WTC11 (cell line): ENCODE data around the gene FAM13A. TPM values are rescaled to one million over a fixed set of nuclear protein-coding genes. Genes with fewer than 3 reads are reported as not detected.
A peak's percentile ranks its signal among the peaks of the same experiment; 100 is the strongest.

Source experiments
- ATAC-seq: fragments of 200-7000 bp; cut with Tn5 transposase; 2 replicates; pipeline ENCODE4 v1.10.0; 2021; ENCODE audit warnings: mild to moderate bottlenecking, moderate library complexity
- CTCF ChIA-PET: fragments of 300-600 bp; sonication (Branson Sonifier 250); formaldehyde crosslinking; loops from one replicate; lab custom pipeline; 2021; ENCODE audit warnings: antibody characterized with exemption; lab: Charles Lee
- POLR2A ChIA-PET: fragments of 350-600 bp; sonication (Branson Sonifier 250); formaldehyde crosslinking; loops from one replicate; lab custom pipeline; 2021; ENCODE audit warnings: antibody characterized with exemption; lab: Charles Lee
- DNase-seq: peaks from one replicate; pipeline ENCODE4 v3.0.0; 2021; ENCODE audit warnings: low spot score
- H3K27ac Mint-ChIP-seq: 2 replicates; pipeline ENCODE4 v1.8.0; 2021; ENCODE audit warnings: mixed read lengths
- H3K27me3 Mint-ChIP-seq: 2 replicates; pipeline ENCODE4 v1.8.0; 2021; ENCODE audit warnings: low read depth, mild to moderate bottlenecking, moderate library complexity, mixed read lengths
- H3K36me3 Mint-ChIP-seq: 2 replicates; pipeline ENCODE4 v1.8.0; 2021; ENCODE audit warnings: mixed read lengths
- H3K4me1 Mint-ChIP-seq: 2 replicates; pipeline ENCODE4 v1.8.0; 2022; ENCODE audit warnings: mixed read lengths
- H3K4me3 Mint-ChIP-seq: 2 replicates; pipeline ENCODE4 v1.8.0; 2021; ENCODE audit warnings: mild to moderate bottlenecking, moderate library complexity, mixed read lengths
- H3K9me3 Mint-ChIP-seq: 2 replicates; pipeline ENCODE4 v1.8.0; 2021; ENCODE audit warnings: mixed read lengths
- ATF3 ChIP-seq: sonication (generic); formaldehyde crosslinking; conservative IDR thresholded peaks from 2 replicates; pipeline ENCODE4 v1.8.1; 2022; ENCODE audit warnings: mild to moderate bottlenecking, missing genetic modification reagents
- CDX4 ChIP-seq: fragments of 250-450 bp; sonication (Bioruptor Pico); IDR thresholded peaks from 2 replicates; pipeline ENCODE4 v1.9.0; 2021; ENCODE audit warnings: moderate library complexity, mild to moderate bottlenecking, inconsistent platforms, borderline replicate concordance
- ERG ChIP-seq: fragments of 250-450 bp; sonication (Bioruptor Pico); IDR thresholded peaks from 2 replicates; pipeline ENCODE4 v1.8.0; 2021; ENCODE audit warnings: mild to moderate bottlenecking
- GABPB1 ChIP-seq: sonication (generic); formaldehyde crosslinking; IDR thresholded peaks from 2 replicates; pipeline ENCODE4 v1.8.1; 2023; ENCODE audit warnings: mild to moderate bottlenecking, missing genetic modification reagents
- HMGA2 ChIP-seq: fragments of 250-450 bp; sonication (Bioruptor Pico); IDR thresholded peaks from 2 replicates; pipeline ENCODE4 v1.4.0; 2021; ENCODE audit warnings: mild to moderate bottlenecking, moderate library complexity
- IRF1 ChIP-seq: sonication (generic); formaldehyde crosslinking; IDR thresholded peaks from 2 replicates; pipeline ENCODE4 v1.8.0; 2023; ENCODE audit warnings: missing genetic modification reagents
- IRF2 ChIP-seq: sonication (generic); formaldehyde crosslinking; IDR thresholded peaks from 2 replicates; pipeline ENCODE4 v1.8.0; 2022; ENCODE audit warnings: low read depth, missing genetic modification reagents, borderline replicate concordance
- JAZF1 ChIP-seq: fragments of 250-450 bp; sonication (Bioruptor Pico); IDR thresholded peaks from 2 replicates; pipeline ENCODE4 v1.9.0; 2021; ENCODE audit warnings: moderate library complexity, mild to moderate bottlenecking, inconsistent platforms
- KAT7 ChIP-seq: sonication (generic); formaldehyde crosslinking; IDR thresholded peaks from 2 replicates; pipeline ENCODE4 v1.8.1; 2023; ENCODE audit warnings: missing genetic modification reagents, mild to moderate bottlenecking, borderline replicate concordance
- MYBL2 ChIP-seq: sonication (generic); formaldehyde crosslinking; IDR thresholded peaks from 2 replicates; pipeline ENCODE4 v1.8.1; 2023; ENCODE audit warnings: mild to moderate bottlenecking, moderate library complexity, missing genetic modification reagents
- NFYB ChIP-seq: sonication (generic); formaldehyde crosslinking; conservative IDR thresholded peaks from 2 replicates; pipeline ENCODE4 v1.8.0; 2022; ENCODE audit warnings: low read depth, missing genetic modification reagents
- NR1H2 ChIP-seq: sonication (generic); formaldehyde crosslinking; IDR thresholded peaks from 2 replicates; pipeline ENCODE4 v1.9.0; 2021; ENCODE audit warnings: mild to moderate bottlenecking, moderate library complexity, missing genetic modification reagents
- RORB ChIP-seq: fragments of 250-450 bp; sonication (Bioruptor Pico); IDR thresholded peaks from 2 replicates; pipeline ENCODE4 v1.9.0; 2021; ENCODE audit warnings: mild to moderate bottlenecking
- TEAD1 ChIP-seq: sonication (generic); formaldehyde crosslinking; IDR thresholded peaks from 2 replicates; pipeline ENCODE4 v1.8.0; 2022; ENCODE audit warnings: mild to moderate bottlenecking, missing genetic modification reagents
- TEAD4 ChIP-seq: sonication (generic); formaldehyde crosslinking; IDR thresholded peaks from 2 replicates; pipeline ENCODE4 v1.8.0; 2022; ENCODE audit warnings: mild to moderate bottlenecking, missing genetic modification reagents
- ZNF219 ChIP-seq: sonication (generic); formaldehyde crosslinking; IDR thresholded peaks from 2 replicates; pipeline ENCODE4 v1.8.0; 2023; ENCODE audit warnings: missing genetic modification reagents, mild to moderate bottlenecking, borderline replicate concordance
- ZNF317 ChIP-seq: sonication (generic); formaldehyde crosslinking; IDR thresholded peaks from 2 replicates; pipeline ENCODE4 v1.8.1; 2023; ENCODE audit warnings: low read depth, mild to moderate bottlenecking, moderate library complexity, missing genetic modification reagents, borderline replicate concordance
- total RNA-seq: library from RNA; stranded (reverse); gene quantifications from 3 replicates; pipeline ENCODE4 v1.2.3, GENCODE V29; 2021
- TF ChIP-seq, protein P1 (sequence below): sonication (generic); formaldehyde crosslinking; IDR thresholded peaks from 2 replicates; pipeline ENCODE4 v1.8.0; 2022; ENCODE audit warnings: mild to moderate bottlenecking, missing genetic modification reagents
- TF ChIP-seq, protein P2 (sequence below): sonication (generic); formaldehyde crosslinking; IDR thresholded peaks from 2 replicates; pipeline ENCODE4 v1.8.0; 2022; ENCODE audit warnings: missing genetic modification reagents

The FAM13A gene
- total RNA-seq, 1 experiment from 2014 or later, result 14.6 TPM

DNA sequence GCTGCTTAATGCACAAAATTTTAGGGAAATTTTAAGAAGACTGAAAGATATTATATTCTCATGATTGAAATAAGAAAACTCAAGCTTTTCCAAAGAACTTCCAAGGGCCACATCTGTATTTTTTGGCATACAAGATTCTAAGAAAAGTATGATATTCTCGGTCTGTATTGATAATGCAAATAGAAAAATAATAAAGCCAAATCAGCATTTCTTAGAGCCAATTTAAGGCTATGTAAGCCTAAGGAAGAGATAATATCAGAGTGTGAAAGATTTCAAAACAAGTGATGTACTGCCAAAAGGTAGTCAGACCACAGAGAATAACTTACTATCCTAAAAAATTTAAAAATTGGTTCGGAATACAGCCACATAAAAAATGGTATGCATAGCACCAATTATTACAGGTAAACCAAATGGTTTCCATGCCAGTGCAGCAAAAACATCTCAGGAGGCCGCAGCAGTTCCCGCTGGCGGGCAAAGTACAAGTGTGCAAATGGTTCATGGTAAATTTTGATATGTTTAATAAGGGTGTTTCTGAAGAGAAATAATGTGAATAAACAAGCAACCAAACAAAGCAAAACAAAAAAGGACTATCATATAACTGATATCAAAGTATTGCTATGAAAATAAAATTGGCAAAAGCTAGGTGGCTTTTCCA is 324.1 kb downstream of the FAM13A start:
- CTCF ChIA-PET, result no interaction called here
- POLR2A ChIA-PET, result no interaction called here
- no peak overlapping the region for H3K27ac Mint-ChIP-seq
- H3K36me3 Mint-ChIP-seq, result peaks cover 23% of the 10 kb centered on the region
- no peak for DNase-seq
- ATAC-seq, result no peak
- H3K4me3 Mint-ChIP-seq, result no peak overlapping the region
- no peaks in the 10 kb centered on the region for H3K9me3 Mint-ChIP-seq
- H3K4me1 Mint-ChIP-seq, result peaks cover 12% of the 10 kb centered on the region
- H3K27me3 Mint-ChIP-seq, result no peaks in the 10 kb centered on the region
- TF ChIP-seq KAT7 (CRISPR knock-in tag) (no peak), TEAD1 (CRISPR knock-in tag) (no peak)

GRCh38 chr4:88731381-88731780 is 325.6 kb downstream of the FAM13A start:
- Mint-ChIP-seq H3K9me3 (no peaks in the 10 kb centered on the region), H3K4me1 (no peaks in the 10 kb centered on the region; the same call in 1 of the 2 replicates), H3K36me3 (peaks cover 34% of the 10 kb centered on the region), H3K27me3 (no peaks in the 10 kb centered on the region), H3K4me3 (no peak overlapping the region), H3K27ac (peak overlapping the region; percentile 80; the same call in 1 of the 2 replicates)
- DNase-seq (no peak), ATAC-seq (no peak)
- TF ChIP-seq NR1H2 (CRISPR knock-in tag) (no peak), TEAD4 (CRISPR knock-in tag) (no peak), GABPB1 (CRISPR knock-in tag) (no peak), JAZF1 (CRISPR knock-in tag) (no peak), HMGA2 (CRISPR knock-in tag) (no peak), IRF2 (CRISPR knock-in tag) (no peak), ZNF317 (CRISPR knock-in tag) (no peak), MYBL2 (CRISPR knock-in tag) (no peak), RORB (CRISPR knock-in tag) (no peak), ZNF219 (CRISPR knock-in tag) (no peak), IRF1 (CRISPR knock-in tag) (no peak), ERG (CRISPR knock-in tag) (no peak), ATF3 (CRISPR knock-in tag) (no peak), CDX4 (CRISPR knock-in tag) (no peak), NFYB (no peak)
- TF ChIP-seq, protein P1, sequence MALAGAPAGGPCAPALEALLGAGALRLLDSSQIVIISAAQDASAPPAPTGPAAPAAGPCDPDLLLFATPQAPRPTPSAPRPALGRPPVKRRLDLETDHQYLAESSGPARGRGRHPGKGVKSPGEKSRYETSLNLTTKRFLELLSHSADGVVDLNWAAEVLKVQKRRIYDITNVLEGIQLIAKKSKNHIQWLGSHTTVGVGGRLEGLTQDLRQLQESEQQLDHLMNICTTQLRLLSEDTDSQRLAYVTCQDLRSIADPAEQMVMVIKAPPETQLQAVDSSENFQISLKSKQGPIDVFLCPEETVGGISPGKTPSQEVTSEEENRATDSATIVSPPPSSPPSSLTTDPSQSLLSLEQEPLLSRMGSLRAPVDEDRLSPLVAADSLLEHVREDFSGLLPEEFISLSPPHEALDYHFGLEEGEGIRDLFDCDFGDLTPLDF (CRISPR knock-in tag), result no peak
- TF ChIP-seq, protein P2, sequence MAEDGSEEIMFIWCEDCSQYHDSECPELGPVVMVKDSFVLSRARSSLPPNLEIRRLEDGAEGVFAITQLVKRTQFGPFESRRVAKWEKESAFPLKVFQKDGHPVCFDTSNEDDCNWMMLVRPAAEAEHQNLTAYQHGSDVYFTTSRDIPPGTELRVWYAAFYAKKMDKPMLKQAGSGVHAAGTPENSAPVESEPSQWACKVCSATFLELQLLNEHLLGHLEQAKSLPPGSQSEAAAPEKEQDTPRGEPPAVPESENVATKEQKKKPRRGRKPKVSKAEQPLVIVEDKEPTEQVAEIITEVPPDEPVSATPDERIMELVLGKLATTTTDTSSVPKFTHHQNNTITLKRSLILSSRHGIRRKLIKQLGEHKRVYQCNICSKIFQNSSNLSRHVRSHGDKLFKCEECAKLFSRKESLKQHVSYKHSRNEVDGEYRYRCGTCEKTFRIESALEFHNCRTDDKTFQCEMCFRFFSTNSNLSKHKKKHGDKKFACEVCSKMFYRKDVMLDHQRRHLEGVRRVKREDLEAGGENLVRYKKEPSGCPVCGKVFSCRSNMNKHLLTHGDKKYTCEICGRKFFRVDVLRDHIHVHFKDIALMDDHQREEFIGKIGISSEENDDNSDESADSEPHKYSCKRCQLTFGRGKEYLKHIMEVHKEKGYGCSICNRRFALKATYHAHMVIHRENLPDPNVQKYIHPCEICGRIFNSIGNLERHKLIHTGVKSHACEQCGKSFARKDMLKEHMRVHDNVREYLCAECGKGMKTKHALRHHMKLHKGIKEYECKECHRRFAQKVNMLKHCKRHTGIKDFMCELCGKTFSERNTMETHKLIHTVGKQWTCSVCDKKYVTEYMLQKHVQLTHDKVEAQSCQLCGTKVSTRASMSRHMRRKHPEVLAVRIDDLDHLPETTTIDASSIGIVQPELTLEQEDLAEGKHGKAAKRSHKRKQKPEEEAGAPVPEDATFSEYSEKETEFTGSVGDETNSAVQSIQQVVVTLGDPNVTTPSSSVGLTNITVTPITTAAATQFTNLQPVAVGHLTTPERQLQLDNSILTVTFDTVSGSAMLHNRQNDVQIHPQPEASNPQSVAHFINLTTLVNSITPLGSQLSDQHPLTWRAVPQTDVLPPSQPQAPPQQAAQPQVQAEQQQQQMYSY, result no peak
- POLR2A ChIA-PET, result no interaction called here
- CTCF ChIA-PET, result no interaction called here
